ENCODE results near the gene TIAL1. TPM values are rescaled to one million over a fixed set of nuclear protein-coding genes. Genes with fewer than 3 reads are reported as not detected.

TIAL1 gene
- total RNA-seq, 2 donors from 2014 or later: 68.7 to 74.3 TPM

GRCh38 chr10:119613741-119614140, 17.0 kb upstream of the TIAL1 start:
- no peaks in the 10 kb centered on the region for H3K9me3 ChIP-seq
- WGBS: 92% methylated on average over 6 of the region's 6 CpGs
- DNase-seq (ENCODE audit: low spot score): no peak

GRCh38 chr10:119611433-119611832, 14.7 kb upstream of the TIAL1 start:
- Histone ChIP-seq H3K36me3 (no peaks in the 10 kb centered on the region), H3K4me3 (no peak overlapping the region), H3K27me3 (replicated peaks; ENCODE audit: insufficient read depth) (no peaks in the 10 kb centered on the region), H3K27ac (no peak overlapping the region), H3K9me3 (no peaks in the 10 kb centered on the region), H3K4me1 (replicated peaks) (no peaks in the 10 kb centered on the region)
- intact Hi-C loops (cut with DNase I): no loop called here
- 81% methylated on average over 4 of the region's 4 CpGs for WGBS
- no peak for DNase-seq (ENCODE audit: low spot score)
- TF ChIP-seq POLR2A (IDR thresholded peaks at IDR 0.05) (no peak), POLR2AphosphoS5 (IDR thresholded peaks at IDR 0.05) (no peak), CTCF (IDR thresholded peaks at IDR 0.05) (no peak)

More at GRCh38 chr10:119613741-119614140, 17.0 kb upstream of the TIAL1 start:
- Histone ChIP-seq H3K4me1 (replicated peaks) (no peaks in the 10 kb centered on the region), H3K4me3 (no peak overlapping the region), H3K36me3 (no peaks in the 10 kb centered on the region), H3K27me3 (replicated peaks; ENCODE audit: insufficient read depth) (no peaks in the 10 kb centered on the region), H3K27ac (no peak overlapping the region)
- TF ChIP-seq POLR2A (IDR thresholded peaks at IDR 0.05): no peak
- TF ChIP-seq POLR2AphosphoS5 (IDR thresholded peaks at IDR 0.05): no peak
- TF ChIP-seq CTCF (IDR thresholded peaks at IDR 0.05): no peak
- intact Hi-C loops (cut with DNase I): no loop called here

GRCh38 chr10:119609516-119609915, 12.8 kb upstream of the TIAL1 start:
- intact Hi-C loops (cut with DNase I): loop anchor here (5.0 kb wide), 2 partner anchors 58 to 118 kb away; partner anchors contain the start of gene INPP5F

GRCh38 chr10:119608316-119609155, 11.8 kb upstream of the TIAL1 start:
- Histone ChIP-seq H3K9me3 (no peaks in the 10 kb centered on the region), H3K27me3 (replicated peaks; ENCODE audit: insufficient read depth) (no peaks in the 10 kb centered on the region), H3K4me1 (replicated peaks) (no peaks in the 10 kb centered on the region), H3K36me3 (no peaks in the 10 kb centered on the region), H3K27ac (no peak overlapping the region), H3K4me3 (no peak overlapping the region)
- DNase-seq (ENCODE audit: low spot score): peak; percentile 58
- WGBS: 19% methylated on average over 15 of the region's 15 CpGs
- intact Hi-C loops (cut with DNase I): loop anchor here (5.0 kb wide), 2 partner anchors 59 to 119 kb away; partner anchors contain the start of gene INPP5F
- no peak for TF ChIP-seq POLR2A (IDR thresholded peaks at IDR 0.05)
- peak; percentile 44 for TF ChIP-seq POLR2AphosphoS5 (IDR thresholded peaks at IDR 0.05)
- TF ChIP-seq CTCF (IDR thresholded peaks at IDR 0.05): peak; percentile 18 to 77 (median 71)

More at GRCh38 chr10:119609516-119609915, 12.8 kb upstream of the TIAL1 start:
- TF ChIP-seq CTCF (IDR thresholded peaks at IDR 0.05) (no peak), POLR2AphosphoS5 (IDR thresholded peaks at IDR 0.05) (no peak), POLR2A (IDR thresholded peaks at IDR 0.05) (no peak)
- Histone ChIP-seq H3K36me3 (no peaks in the 10 kb centered on the region), H3K27me3 (replicated peaks; ENCODE audit: insufficient read depth) (no peaks in the 10 kb centered on the region), H3K9me3 (no peaks in the 10 kb centered on the region), H3K27ac (no peak overlapping the region), H3K4me1 (replicated peaks) (no peaks in the 10 kb centered on the region), H3K4me3 (no peak overlapping the region)
- WGBS: 96% methylated on average over 4 of the region's 4 CpGs
- DNase-seq (ENCODE audit: low spot score): no peak

- H3K9me3 ChIP-seq: no peaks in the 10 kb centered on the region
- no peaks in the 10 kb centered on the region for H3K36me3 ChIP-seq
- H3K4me3 ChIP-seq: no peak overlapping the region
- no peak overlapping the region for H3K27ac ChIP-seq
- TF ChIP-seq POLR2A (IDR thresholded peaks at IDR 0.05) (no peak), POLR2AphosphoS5 (IDR thresholded peaks at IDR 0.05) (no peak), CTCF (IDR thresholded peaks at IDR 0.05) (no peak)
- intact Hi-C loops (cut with DNase I): no loop called here
- no peaks in the 10 kb centered on the region for H3K4me1 ChIP-seq (replicated peaks)
- DNase-seq (ENCODE audit: low spot score): no peak
- no peaks in the 10 kb centered on the region for H3K27me3 ChIP-seq (replicated peaks; ENCODE audit: insufficient read depth)
These were observed 7.7 kb upstream of the TIAL1 start for GRCh38 chr10:119604468-119604867.
